ENCODE results near the gene KBTBD6.
"Not testable (repeated sequence)": the region's sequence is repeated elsewhere in the genome, so short reads cannot be mapped to it uniquely, and the experiment has no call there.

Gene KBTBD6

GRCh38 chr13:41133951-41134350 lies 1.3 kb upstream of the KBTBD6 start:
- no peak for DNase-seq

- not testable (repeated sequence) for DNase-seq
Observed at GRCh38 chr13:41131660-41132511, 716 bp downstream of the KBTBD6 start.

GRCh38 chr13:41131189-41131588 lies 1.4 kb downstream of the KBTBD6 start:
- not testable (repeated sequence) for DNase-seq

- no peak for DNase-seq
Observed at GRCh38 chr13:41130356-41130755, 2.2 kb downstream of the KBTBD6 start.

- DNase-seq, result no peak
Observed at GRCh38 chr13:41127701-41128100, 4.9 kb downstream of the KBTBD6 start.

GRCh38 chr13:41122838-41123237 lies 9.8 kb downstream of the KBTBD6 start:
- no peak for DNase-seq

GRCh38 chr13:41117869-41118268 lies 14.7 kb downstream of the KBTBD6 start:
- DNase-seq, result no peak

- DNase-seq, result no peak
Observed at GRCh38 chr13:41111454-41111853, 21.1 kb downstream of the KBTBD6 start.

- DNase-seq, result no peak
Observed at GRCh38 chr13:41107584-41108014, 25.0 kb downstream of the KBTBD6 start.

GRCh38 chr13:41107104-41107571 lies 25.5 kb downstream of the KBTBD6 start:
- DNase-seq, result no peak

GRCh38 chr13:41099986-41100385 lies 32.6 kb downstream of the KBTBD6 start:
- DNase-seq, result no peak

GRCh38 chr13:41098761-41099160 lies 33.8 kb downstream of the KBTBD6 start:
- DNase-seq, result no peak

- DNase-seq, result not testable (repeated sequence)
Observed at GRCh38 chr13:41095681-41096080, 36.9 kb downstream of the KBTBD6 start.

GRCh38 chr13:41085961-41086585 lies 46.5 kb downstream of the KBTBD6 start:
- DNase-seq, result no peak

GRCh38 chr13:41079725-41080124 lies 52.9 kb downstream of the KBTBD6 start:
- no peak for DNase-seq

Measured in activated CD8-positive, alpha-beta memory T cell treated with anti-CD3 and anti-CD28 coated beads, Interleukin-2, amount 50 U/mL, for 4 hours (primary cell).